ENCODE data around the gene DERL3.

GRCh38 chr22:23882370-23882769, 43.6 kb upstream of the DERL3 start:
- TF ChIP-seq CTCF (IDR thresholded peaks at IDR 0.05; ENCODE audit: low read depth, low read length) (no peak), MAX (IDR thresholded peaks at IDR 0.05; ENCODE audit: low read depth, low read length) (no peak)

Data from NB4 (cell line).